Neutrophil (primary cell): ENCODE data around the gene CDCA7L.

ENCODE experiments used
- H3K27ac ChIP-seq: fragments of 200-600 bp; sonication (generic); 2 replicates; pipeline ENCODE4 v1.5.1; 2016; ENCODE audit warnings: mild to moderate bottlenecking, moderate library complexity
- H3K27me3 ChIP-seq: fragments of 200-600 bp; sonication (generic); 2 replicates; pipeline ENCODE4 v1.6.0; 2016; ENCODE audit warnings: mild to moderate bottlenecking
- H3K36me3 ChIP-seq: fragments of 200-600 bp; sonication (generic); 2 replicates; pipeline ENCODE4 v1.5.1; 2017
- H3K4me1 ChIP-seq, 2 experiments: fragments of 200-600 bp in 1 of 2; sonication (generic) in 1 of 2; 1 replicate in 1 of 2; 2 replicates in 1 of 2; pipeline versions ENCODE4 v1.5.1 to v1.6.1; 2013 to 2016; ENCODE audit warnings: low read depth in 1 of 2, low read length in 1 of 2, mild to moderate bottlenecking in 1 of 2, moderate library complexity in 1 of 2; ENCODE audit not compliant: control insufficient read depth in 1 of 2, insufficient read depth in 1 of 2
- H3K4me3 ChIP-seq, 2 experiments: fragments of 200-600 bp in 1 of 2; sonication (generic) in 1 of 2; 1 replicate in 1 of 2; 2 replicates in 1 of 2; pipeline ENCODE4 v1.5.1; 2013 to 2016; ENCODE audit warnings: low read depth in 1 of 2, low read length in 1 of 2, mild to moderate bottlenecking in 1 of 2, moderate library complexity in 1 of 2
- H3K9me3 ChIP-seq: fragments of 200-600 bp; sonication (generic); 2 replicates; pipeline ENCODE4 v1.5.1; 2016
- TF ChIP-seq, protein P1 (sequence below): fragments of 200-600 bp; sonication (generic); IDR thresholded peaks from 2 replicates; pipeline ENCODE4 v1.5.1; 2016; ENCODE audit warnings: antibody characterized with exemption

Gene CDCA7L

GRCh38 chr7:21923658-21924057 lies 22.0 kb downstream of the CDCA7L start:
- TF ChIP-seq, protein P1, sequence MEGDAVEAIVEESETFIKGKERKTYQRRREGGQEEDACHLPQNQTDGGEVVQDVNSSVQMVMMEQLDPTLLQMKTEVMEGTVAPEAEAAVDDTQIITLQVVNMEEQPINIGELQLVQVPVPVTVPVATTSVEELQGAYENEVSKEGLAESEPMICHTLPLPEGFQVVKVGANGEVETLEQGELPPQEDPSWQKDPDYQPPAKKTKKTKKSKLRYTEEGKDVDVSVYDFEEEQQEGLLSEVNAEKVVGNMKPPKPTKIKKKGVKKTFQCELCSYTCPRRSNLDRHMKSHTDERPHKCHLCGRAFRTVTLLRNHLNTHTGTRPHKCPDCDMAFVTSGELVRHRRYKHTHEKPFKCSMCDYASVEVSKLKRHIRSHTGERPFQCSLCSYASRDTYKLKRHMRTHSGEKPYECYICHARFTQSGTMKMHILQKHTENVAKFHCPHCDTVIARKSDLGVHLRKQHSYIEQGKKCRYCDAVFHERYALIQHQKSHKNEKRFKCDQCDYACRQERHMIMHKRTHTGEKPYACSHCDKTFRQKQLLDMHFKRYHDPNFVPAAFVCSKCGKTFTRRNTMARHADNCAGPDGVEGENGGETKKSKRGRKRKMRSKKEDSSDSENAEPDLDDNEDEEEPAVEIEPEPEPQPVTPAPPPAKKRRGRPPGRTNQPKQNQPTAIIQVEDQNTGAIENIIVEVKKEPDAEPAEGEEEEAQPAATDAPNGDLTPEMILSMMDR, result no peak
- Histone ChIP-seq H3K9me3 (no peaks in the 10 kb centered on the region), H3K36me3 (no peaks in the 10 kb centered on the region), H3K27me3 (no peaks in the 10 kb centered on the region), H3K4me1 (peaks cover 70 to 71% of the 10 kb centered on the region in 2 experiments), H3K4me3 (no peak overlapping the region), H3K27ac (peak overlapping the region; percentile 23)

DNA sequence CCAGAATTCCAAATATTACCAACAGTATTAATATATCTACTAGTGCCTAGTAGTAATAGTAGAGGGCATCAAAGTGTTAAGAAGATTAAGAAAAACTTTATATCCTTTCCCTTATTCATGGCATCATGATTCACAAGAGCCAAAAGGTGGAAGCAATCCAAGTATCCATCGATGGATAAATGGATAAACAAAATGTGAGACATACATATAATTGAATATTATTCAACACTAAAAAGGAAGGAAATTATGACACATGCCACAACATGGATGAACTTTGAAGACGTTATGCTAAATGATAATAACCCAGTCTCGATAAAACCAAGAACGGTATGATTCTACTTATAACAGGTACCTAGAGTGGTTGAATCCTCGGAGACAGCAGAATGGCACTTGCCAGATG lies 23.1 kb downstream of the CDCA7L start:
- H3K36me3 ChIP-seq, result no peaks in the 10 kb centered on the region
- H3K27me3 ChIP-seq, result no peaks in the 10 kb centered on the region
- no peaks in the 10 kb centered on the region for H3K9me3 ChIP-seq
- peaks cover 66 to 71% of the 10 kb centered on the region in 2 experiments for H3K4me1 ChIP-seq
- TF ChIP-seq, protein P1, result no peak
- no peak overlapping the region for H3K4me3 ChIP-seq
- H3K27ac ChIP-seq, result no peak overlapping the region

- Histone ChIP-seq H3K9me3 (no peaks in the 10 kb centered on the region), H3K4me3 (no peak overlapping the region)
- TF ChIP-seq, protein P1, result no peak
These were observed 24.8 kb downstream of the CDCA7L start for GRCh38 chr7:21920936-21921335.

DNA sequence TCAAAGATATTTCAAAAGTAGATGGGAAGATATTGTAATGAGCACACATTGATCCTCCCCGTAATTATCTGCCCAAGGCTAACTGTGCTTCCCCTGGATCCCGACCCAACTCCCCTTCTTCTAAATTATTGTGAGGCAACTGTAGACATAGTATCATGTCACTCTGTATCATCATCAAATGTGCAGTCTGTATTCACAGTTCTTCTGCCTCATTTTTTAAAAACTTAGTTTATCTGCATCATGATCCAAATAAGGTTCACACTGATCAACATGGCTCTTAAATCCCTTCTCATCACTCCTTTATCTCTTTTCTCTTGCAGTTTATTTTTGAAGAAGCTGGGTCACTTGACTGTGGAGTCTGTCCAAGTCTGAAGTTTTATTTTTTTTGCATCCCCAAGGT lies 27.5 kb downstream of the CDCA7L start:
- no peaks in the 10 kb centered on the region for H3K36me3 ChIP-seq
- H3K27ac ChIP-seq, result peak overlapping the region; percentile 61
- peaks cover 61 to 65% of the 10 kb centered on the region in 2 experiments for H3K4me1 ChIP-seq
- H3K9me3 ChIP-seq, result no peaks in the 10 kb centered on the region
- no peak overlapping the region for H3K4me3 ChIP-seq
- H3K27me3 ChIP-seq, result no peaks in the 10 kb centered on the region
- TF ChIP-seq, protein P1, result no peak

More at GRCh38 chr7:21920936-21921335, 24.8 kb downstream of the CDCA7L start:
- no peaks in the 10 kb centered on the region for H3K36me3 ChIP-seq
- peaks cover 59 to 64% of the 10 kb centered on the region in 2 experiments for H3K4me1 ChIP-seq
- peak overlapping the region; percentile 61 for H3K27ac ChIP-seq
- H3K27me3 ChIP-seq, result no peaks in the 10 kb centered on the region

GRCh38 chr7:21916629-21917028 lies 29.1 kb downstream of the CDCA7L start:
- no peak overlapping the region for H3K27ac ChIP-seq

More at GRCh38 chr7:21916629-21917028, 29.1 kb downstream of the CDCA7L start:
- no peak overlapping the region for H3K4me3 ChIP-seq
- H3K4me1 ChIP-seq, result peaks cover 49 to 58% of the 10 kb centered on the region in 2 experiments
- H3K9me3 ChIP-seq, result no peaks in the 10 kb centered on the region
- no peaks in the 10 kb centered on the region for H3K36me3 ChIP-seq
- TF ChIP-seq, protein P1, result no peak
- no peaks in the 10 kb centered on the region for H3K27me3 ChIP-seq
